CD4-positive, CD25-positive, alpha-beta regulatory T cell (primary cell): ENCODE measurements around the gene VWA8. TPM values are rescaled to one million over a fixed set of nuclear protein-coding genes. Genes with fewer than 3 reads are reported as not detected.
A peak's percentile ranks its signal among the peaks of the same experiment; 100 is the strongest.
"Not testable (repeated sequence)": the region's sequence is repeated elsewhere in the genome, so short reads cannot be mapped to it uniquely, and the experiment has no call there.

Experiments
- ATAC-seq, 2 donors: fragments of 150-1000 bp; cut with Tn5 transposase; one replicate each; pipeline ENCODE4 v1.10.0; 2021; ENCODE audit warnings: low read depth in 2 of 2, moderate number of reproducible peaks in 2 of 2, moderate library complexity in 1 of 2
- DNase-seq, 3 donors: peaks; one replicate each; pipeline versions ENCODE4 v3.0.0 to v3.0.0-alpha.2; 2012 to 2022; ENCODE audit warnings: mixed read lengths in 1 of 3
- H3K27ac ChIP-seq: one replicate; pipeline ENCODE4 v1.7.0; 2013; ENCODE audit warnings: mild to moderate bottlenecking, low read length; ENCODE audit not compliant: insufficient read depth, poor library complexity, severe bottlenecking
- H3K27me3 ChIP-seq: one replicate; pipeline ENCODE4 v1.7.0; 2013; ENCODE audit warnings: low read length; ENCODE audit not compliant: control insufficient read depth, insufficient read depth
- H3K36me3 ChIP-seq: one replicate; pipeline ENCODE4 v1.7.0; 2013; ENCODE audit warnings: mild to moderate bottlenecking, low read length, moderate library complexity; ENCODE audit not compliant: control insufficient read depth, insufficient read depth
- H3K4me1 ChIP-seq: 2 replicates; pipeline ENCODE4 v1.7.0; 2013; ENCODE audit warnings: mild to moderate bottlenecking, low read length; ENCODE audit not compliant: insufficient read depth, control insufficient read depth, poor library complexity, severe bottlenecking
- H3K4me3 ChIP-seq: one replicate; pipeline ENCODE4 v1.7.0; 2013; ENCODE audit warnings: low read depth, mild to moderate bottlenecking, low read length, moderate library complexity
- H3K9me3 ChIP-seq, 2 experiments: 1 replicate in 1 of 2; 2 replicates in 1 of 2; pipeline ENCODE4 v1.7.0; 2013; ENCODE audit warnings: low read length in 2 of 2, mild to moderate bottlenecking in 1 of 2, moderate library complexity in 1 of 2; ENCODE audit not compliant: control insufficient read depth in 2 of 2
- H3K27ac Mint-ChIP-seq, 3 donors: one replicate each; pipeline ENCODE4 v1.8.0; 2020 to 2022; ENCODE audit warnings: mild to moderate bottlenecking in 3 of 3, mixed read lengths in 3 of 3, moderate library complexity in 2 of 3
- H3K27me3 Mint-ChIP-seq: one replicate; pipeline ENCODE4 v1.8.0; 2022; ENCODE audit warnings: mild to moderate bottlenecking, mixed read lengths
- H3K36me3 Mint-ChIP-seq: one replicate; pipeline ENCODE4 v1.8.0; 2020; ENCODE audit warnings: mixed read lengths
- H3K4me1 Mint-ChIP-seq, 4 donors: one replicate each; pipeline ENCODE4 v1.8.0; 2020 to 2022; ENCODE audit warnings: mixed read lengths in 4 of 4, mild to moderate bottlenecking in 1 of 4
- H3K4me3 Mint-ChIP-seq, 4 donors: one replicate each; pipeline ENCODE4 v1.8.0; 2020 to 2022; ENCODE audit warnings: mild to moderate bottlenecking in 4 of 4, mixed read lengths in 4 of 4, moderate library complexity in 3 of 4
- H3K9me3 Mint-ChIP-seq, 7 donors: one replicate each; pipeline ENCODE4 v1.8.0; 2020 to 2022; ENCODE audit warnings: mixed read lengths in 7 of 7, mild to moderate bottlenecking in 3 of 7, moderate library complexity in 2 of 7
- polyA plus RNA-seq, 4 donors: library from polyadenylated mRNA; unstranded; fragments of 300-500 nt; fragmentation: Illumina TruSeq; gene quantifications; one replicate each; pipeline ENCODE4 v1.2.3, GENCODE V29; 2021
- total RNA-seq: library from RNA; stranded (reverse); gene quantifications from one replicate; pipeline ENCODE4 v1.2.3, GENCODE V29; 2022

The VWA8 gene
- total and polyA plus RNA-seq, 5 donors from 2014 or later: 4.0 to 22.8 (median 4.5) TPM

DNA sequence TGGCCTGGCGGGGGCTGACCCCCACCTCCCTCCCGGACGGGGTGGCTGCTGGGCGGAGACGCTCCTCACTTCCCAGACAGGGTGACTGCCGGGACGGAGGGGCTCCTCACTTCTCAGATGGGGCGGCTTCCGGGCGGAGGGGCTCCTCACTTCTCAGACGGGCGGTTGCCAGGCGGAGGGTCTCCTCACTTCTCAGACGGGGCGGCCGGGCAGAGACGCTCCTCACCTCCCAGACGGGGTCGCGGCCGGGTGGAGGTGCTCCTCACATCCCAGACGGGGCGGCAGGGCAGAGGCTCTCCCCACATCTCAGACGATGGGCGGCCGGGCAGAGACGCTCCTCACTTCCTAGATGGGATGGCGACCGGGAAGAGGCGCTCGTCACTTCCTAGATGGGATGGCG, 79.0 kb downstream of the VWA8 start:
- Mint-ChIP-seq H3K36me3 (peaks cover 53% of the 10 kb centered on the region), H3K9me3 (peaks cover 0 to 10% (median 0%) of the 10 kb centered on the region in 7 donors)
- H3K4me3 ChIP-seq, DNase-seq, H3K4me1 ChIP-seq, H3K27me3 ChIP-seq, H3K4me3 Mint-ChIP-seq, H3K9me3 ChIP-seq, H3K27me3 Mint-ChIP-seq, H3K27ac ChIP-seq, H3K4me1 Mint-ChIP-seq, ATAC-seq, H3K27ac Mint-ChIP-seq: not testable (repeated sequence)
- peaks cover 32% of the 10 kb centered on the region for H3K36me3 ChIP-seq

DNA sequence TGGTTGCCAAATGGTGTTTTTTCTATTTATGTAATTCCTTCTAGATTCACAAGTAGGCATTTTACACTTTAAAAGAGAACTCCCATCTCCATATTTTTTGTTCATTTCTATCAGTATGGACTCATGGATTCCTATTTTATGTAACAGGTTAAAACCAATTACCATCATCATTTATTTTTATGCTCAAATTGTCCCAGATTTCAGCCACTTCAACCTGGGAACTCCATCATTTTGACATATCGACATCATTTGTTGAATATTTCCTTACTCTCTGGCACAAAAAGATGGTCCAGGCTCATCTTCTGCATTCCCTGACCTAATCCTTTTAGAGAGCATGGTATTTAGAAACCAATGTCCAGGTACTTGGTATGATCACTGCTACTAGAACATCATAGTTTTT, 79.9 kb downstream of the VWA8 start:
- Mint-ChIP-seq H3K27ac (no peak overlapping the region), H3K9me3 (peaks cover 0 to 10% (median 0%) of the 10 kb centered on the region in 7 donors), H3K4me1 (no peaks in the 10 kb centered on the region), H3K4me3 (no peak overlapping the region), H3K36me3 (peaks cover 47% of the 10 kb centered on the region), H3K27me3 (no peaks in the 10 kb centered on the region)
- Histone ChIP-seq H3K36me3 (peaks cover 27% of the 10 kb centered on the region), H3K9me3 (no peaks in the 10 kb centered on the region), H3K27ac (no peak overlapping the region), H3K27me3 (no peaks in the 10 kb centered on the region), H3K4me1 (no peaks in the 10 kb centered on the region), H3K4me3 (no peak overlapping the region)
- DNase-seq (no peak), ATAC-seq (no peak)

DNA sequence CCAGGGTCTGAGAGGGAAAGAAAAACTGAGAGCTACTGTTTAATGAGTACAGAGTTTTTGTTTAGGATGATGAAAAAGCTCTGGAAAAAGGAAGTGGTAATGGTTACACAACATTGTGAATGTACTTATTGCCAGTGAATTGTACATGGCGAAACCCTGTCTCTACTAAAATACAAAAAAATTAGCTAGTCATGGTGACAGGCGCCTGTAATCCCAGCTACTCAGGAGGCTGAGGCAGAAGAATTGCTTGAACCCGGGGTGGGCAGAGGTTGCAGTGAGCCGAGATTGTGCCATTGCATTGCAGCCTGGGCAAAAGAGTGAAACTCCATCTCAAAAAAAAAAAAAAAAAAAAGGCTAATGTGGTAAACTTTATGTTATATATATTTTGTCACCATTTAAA, 96.3 kb downstream of the VWA8 start:
- DNase-seq (no peak), ATAC-seq (no peak)
- no peaks in the 10 kb centered on the region for H3K27me3 ChIP-seq
- Mint-ChIP-seq H3K36me3 (peaks cover 38% of the 10 kb centered on the region), H3K4me1 (peaks cover 0 to 2% (median 0%) of the 10 kb centered on the region in 4 donors), H3K4me3 (no peak overlapping the region), H3K27ac (no peak overlapping the region), H3K27me3 (no peaks in the 10 kb centered on the region), H3K9me3 (no peaks in the 10 kb centered on the region)
- H3K36me3 ChIP-seq: peaks cover 13% of the 10 kb centered on the region
- H3K4me3 ChIP-seq: no peak overlapping the region
- no peak overlapping the region for H3K27ac ChIP-seq
- no peaks in the 10 kb centered on the region for H3K4me1 ChIP-seq
- no peaks in the 10 kb centered on the region for H3K9me3 ChIP-seq

DNA sequence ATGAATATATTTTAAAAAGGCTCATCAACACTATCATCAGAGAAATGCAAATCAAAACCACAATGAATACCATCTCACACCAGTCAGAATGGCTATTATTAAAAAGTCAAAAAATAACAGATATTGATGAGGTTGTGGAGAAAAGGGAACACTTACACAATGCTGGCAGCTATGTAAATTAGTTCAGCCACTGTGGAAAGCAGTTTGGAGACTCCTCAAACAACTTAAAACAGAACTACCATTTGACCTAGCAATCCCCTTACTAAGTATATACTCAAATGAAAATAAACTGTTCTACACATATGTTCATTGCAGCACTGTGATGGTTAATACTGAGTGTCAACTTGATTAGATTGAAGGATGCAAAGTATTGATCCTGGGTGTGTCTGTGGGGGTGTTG, 98.2 kb downstream of the VWA8 start:
- DNase-seq, H3K4me3 ChIP-seq, H3K27ac ChIP-seq, H3K4me3 Mint-ChIP-seq, H3K27ac Mint-ChIP-seq, ATAC-seq, H3K27me3 ChIP-seq, H3K9me3 Mint-ChIP-seq, H3K4me1 Mint-ChIP-seq, H3K4me1 ChIP-seq, H3K9me3 ChIP-seq, H3K27me3 Mint-ChIP-seq: not testable (repeated sequence)
- H3K36me3 ChIP-seq: peaks cover 16% of the 10 kb centered on the region
- peaks cover 57% of the 10 kb centered on the region for H3K36me3 Mint-ChIP-seq

DNA sequence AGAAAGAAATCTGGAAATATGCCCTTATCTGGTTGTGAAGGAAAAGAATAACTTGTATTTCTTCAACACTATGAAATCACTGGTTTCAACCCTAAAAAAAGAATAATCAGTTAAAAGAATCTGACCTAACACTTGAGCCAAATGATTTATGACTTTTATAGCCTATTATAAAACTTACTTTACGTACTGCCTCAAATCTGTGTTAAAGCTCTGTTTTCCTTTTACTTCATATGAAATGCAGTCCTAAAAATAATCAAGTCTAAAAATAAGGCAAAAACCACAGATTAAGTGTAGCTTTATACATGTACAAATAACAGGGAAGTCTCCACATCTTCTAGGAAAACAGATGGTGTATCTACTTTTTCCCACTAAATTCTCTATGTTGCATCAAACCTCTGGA, 101.3 kb downstream of the VWA8 start:
- Mint-ChIP-seq H3K4me3 (no peak overlapping the region), H3K27ac (no peak overlapping the region), H3K4me1 (peaks cover 0 to 3% (median under 1%) of the 10 kb centered on the region in 4 donors), H3K9me3 (no peaks in the 10 kb centered on the region), H3K27me3 (no peaks in the 10 kb centered on the region), H3K36me3 (peaks cover 50% of the 10 kb centered on the region)
- no peaks in the 10 kb centered on the region for H3K27me3 ChIP-seq
- H3K9me3 ChIP-seq: no peaks in the 10 kb centered on the region
- H3K36me3 ChIP-seq: peaks cover 12% of the 10 kb centered on the region
- no peak overlapping the region for H3K27ac ChIP-seq
- no peak overlapping the region for H3K4me3 ChIP-seq
- no peak for DNase-seq
- H3K4me1 ChIP-seq: no peaks in the 10 kb centered on the region
- no peak for ATAC-seq

DNA sequence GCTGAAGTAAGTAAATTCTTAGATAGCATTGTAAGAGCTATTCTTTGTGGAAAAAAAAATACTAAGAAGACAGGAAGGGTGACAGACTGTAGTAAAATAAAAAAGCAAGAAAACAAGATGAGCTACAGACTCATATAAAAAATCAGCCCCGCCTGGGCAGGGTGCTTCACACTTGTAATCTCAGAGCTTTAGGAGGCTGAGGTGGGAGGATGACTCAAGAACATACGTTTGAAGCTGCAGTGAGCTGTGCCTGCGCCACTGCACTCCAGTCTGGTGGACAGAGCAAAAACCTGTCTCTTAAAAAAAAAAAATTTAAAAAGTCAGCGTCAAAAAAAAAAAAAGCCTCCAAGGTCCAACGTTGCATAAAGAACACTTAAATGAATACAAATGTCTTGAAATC, 102.1 kb downstream of the VWA8 start:
- H3K27ac Mint-ChIP-seq: peak overlapping the region in 1 of 3 donors; percentile 37
- H3K4me1 Mint-ChIP-seq: peaks cover 0 to 3% (median under 1%) of the 10 kb centered on the region in 4 donors
- no peaks in the 10 kb centered on the region for H3K27me3 Mint-ChIP-seq
- Histone ChIP-seq H3K27me3 (no peaks in the 10 kb centered on the region), H3K36me3 (peaks cover 11% of the 10 kb centered on the region), H3K4me1 (no peaks in the 10 kb centered on the region), H3K9me3 (no peaks in the 10 kb centered on the region), H3K4me3 (no peak overlapping the region), H3K27ac (no peak overlapping the region)
- H3K9me3 Mint-ChIP-seq: no peaks in the 10 kb centered on the region
- ATAC-seq: no peak
- peaks cover 46% of the 10 kb centered on the region for H3K36me3 Mint-ChIP-seq
- no peak overlapping the region for H3K4me3 Mint-ChIP-seq
- peak in 1 of 3 donors; percentile 39 for DNase-seq

DNA sequence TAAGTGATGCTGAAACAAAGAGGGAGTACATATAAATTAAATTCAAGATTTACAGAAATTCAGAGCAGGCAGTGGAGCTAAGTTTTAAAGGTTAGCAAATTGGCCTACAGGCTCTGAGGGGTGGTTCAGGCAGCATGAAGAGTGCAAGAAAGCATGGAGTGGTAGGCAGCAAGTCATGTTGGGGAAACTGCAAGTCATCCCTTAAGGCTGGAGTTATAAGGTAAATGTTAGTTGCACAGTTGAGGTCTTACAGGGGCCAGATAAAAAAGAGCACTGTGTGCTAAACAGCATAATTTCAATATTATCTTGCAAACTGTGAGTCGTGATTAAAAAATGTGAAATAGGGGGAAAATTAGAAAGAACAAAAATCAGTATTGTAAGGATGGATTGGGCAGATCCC, 106.2 kb downstream of the VWA8 start:
- no peaks in the 10 kb centered on the region for H3K4me1 ChIP-seq
- Mint-ChIP-seq H3K27me3 (no peaks in the 10 kb centered on the region), H3K36me3 (peaks cover 60% of the 10 kb centered on the region), H3K9me3 (peaks cover 0 to 6% (median 0%) of the 10 kb centered on the region in 7 donors), H3K4me3 (no peak overlapping the region), H3K4me1 (peaks cover 0 to 3% (median 0%) of the 10 kb centered on the region in 4 donors), H3K27ac (no peak overlapping the region)
- H3K36me3 ChIP-seq: peaks cover 7% of the 10 kb centered on the region
- H3K4me3 ChIP-seq: no peak overlapping the region
- no peak for DNase-seq
- no peaks in the 10 kb centered on the region for H3K27me3 ChIP-seq
- no peak for ATAC-seq
- no peak overlapping the region for H3K27ac ChIP-seq
- no peaks in the 10 kb centered on the region for H3K9me3 ChIP-seq

DNA sequence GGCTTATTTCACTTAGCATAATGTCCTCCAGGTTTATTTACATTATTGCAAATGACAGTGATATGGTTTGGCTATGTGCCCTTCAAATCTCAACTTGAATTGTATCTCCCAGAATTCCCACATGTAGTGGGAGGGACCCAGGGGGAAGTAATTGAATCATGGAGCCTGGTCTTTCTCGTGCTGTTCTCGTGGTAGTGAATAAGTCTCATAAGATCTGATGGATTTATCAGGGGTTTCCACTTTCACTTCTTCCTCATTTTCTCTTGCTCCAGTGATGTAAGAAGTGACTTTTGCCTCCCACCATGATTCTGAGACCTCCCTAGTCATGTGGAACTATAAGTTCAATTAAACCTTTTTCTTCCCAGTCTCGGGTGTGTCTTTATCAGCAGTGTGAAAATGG, 109.6 kb downstream of the VWA8 start:
- peaks cover 0 to 6% (median 0%) of the 10 kb centered on the region in 7 donors for H3K9me3 Mint-ChIP-seq
- no peak overlapping the region for H3K4me3 ChIP-seq
- H3K4me3 Mint-ChIP-seq: no peak overlapping the region
- DNase-seq (no peak), ATAC-seq (no peak)
- H3K9me3 ChIP-seq: no peaks in the 10 kb centered on the region
- peaks cover 49% of the 10 kb centered on the region for H3K36me3 Mint-ChIP-seq
- no peak overlapping the region for H3K27ac ChIP-seq
- H3K27ac Mint-ChIP-seq: no peak overlapping the region
- H3K27me3 ChIP-seq: no peaks in the 10 kb centered on the region
- H3K4me1 ChIP-seq: no peaks in the 10 kb centered on the region
- H3K36me3 ChIP-seq: peaks cover 6% of the 10 kb centered on the region
- no peaks in the 10 kb centered on the region for H3K27me3 Mint-ChIP-seq
- peaks cover 0 to 1% (median 0%) of the 10 kb centered on the region in 4 donors for H3K4me1 Mint-ChIP-seq
